NCI-H146 (cell line): Measurements from ENCODE around the gene AP3M1.
"Not testable (repeated sequence)": the region's sequence is repeated elsewhere in the genome, so short reads cannot be mapped to it uniquely, and the experiment has no call there.

Source experiments
- DNase-seq: peaks from one replicate; lab custom pipeline; 2025; lab: John Stamatoyannopoulos, UW

The AP3M1 gene

DNA sequence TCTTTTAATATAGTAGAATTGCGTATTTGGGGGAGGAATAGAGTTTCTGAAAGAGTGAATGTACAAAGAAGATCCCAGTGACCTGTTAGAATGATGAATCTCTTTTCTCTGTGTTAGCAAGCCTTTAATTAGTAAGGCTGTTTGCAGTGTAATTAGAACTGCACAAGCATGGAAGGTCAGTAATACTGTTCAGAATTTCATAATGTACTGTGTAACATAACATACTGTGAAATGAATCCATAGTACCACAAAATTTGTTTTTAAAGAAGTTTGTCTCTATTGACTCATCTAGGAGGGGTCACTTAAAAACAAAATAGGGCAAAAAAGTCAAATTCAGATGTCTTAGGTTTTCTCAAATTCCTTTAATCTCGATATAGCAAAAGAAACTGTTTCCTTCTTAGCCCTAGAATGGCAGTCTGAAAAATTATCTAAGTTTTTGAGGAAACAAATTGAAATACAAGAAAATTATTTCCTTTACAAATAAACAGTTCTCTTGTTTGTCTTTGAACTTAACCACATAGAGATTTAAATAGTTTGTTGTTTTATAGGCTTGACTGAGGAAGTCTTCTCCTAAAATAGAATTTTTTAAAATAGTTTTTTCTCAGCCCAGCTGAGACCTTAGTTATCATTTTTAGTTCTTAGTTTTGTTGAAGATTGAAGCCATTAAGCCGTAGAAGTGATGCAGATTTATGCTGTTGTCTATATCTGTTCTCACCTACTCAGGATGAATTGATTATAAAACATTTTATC, 12.9 kb upstream of the AP3M1 start:
- peak; percentile 31 for DNase-seq

DNA sequence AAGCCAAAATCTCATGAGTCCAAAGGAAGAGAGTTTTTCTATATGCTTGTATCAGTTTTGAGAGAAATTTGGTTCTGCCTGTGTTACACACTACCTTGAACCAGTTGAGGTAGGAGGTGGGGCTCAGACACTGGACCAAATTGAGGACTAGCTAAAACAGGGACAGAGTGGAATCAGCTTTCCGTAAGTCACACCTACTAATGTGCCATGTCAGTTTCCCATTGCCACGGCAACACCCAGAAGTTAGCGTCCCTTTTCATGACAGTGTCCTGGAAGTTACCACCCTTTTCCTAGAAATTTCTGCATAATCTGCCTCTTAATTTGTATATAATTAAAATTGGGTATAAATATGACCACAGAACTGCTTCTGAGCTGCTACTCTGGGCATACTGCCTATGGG, 9.4 kb upstream of the AP3M1 start:
- DNase-seq: no peak

DNA sequence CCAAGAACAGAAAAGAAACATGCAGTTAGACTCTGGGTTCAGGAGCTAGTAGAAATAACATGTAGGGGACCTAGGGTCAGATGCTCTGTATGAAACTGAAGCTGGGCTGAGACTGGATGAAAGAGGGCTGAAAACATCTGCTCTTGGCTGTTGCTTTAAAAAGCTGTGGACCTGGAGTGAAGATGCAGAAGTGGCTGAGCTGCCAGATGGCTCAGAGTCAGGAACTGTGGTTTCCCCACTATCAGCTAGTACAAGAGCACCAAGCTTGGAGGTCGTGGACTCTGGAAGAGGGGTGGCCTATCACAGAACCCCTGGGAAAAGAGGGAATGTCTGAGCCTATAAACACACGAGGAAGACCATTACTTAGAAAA, 6.3 kb upstream of the AP3M1 start:
- DNase-seq: no peak

DNA sequence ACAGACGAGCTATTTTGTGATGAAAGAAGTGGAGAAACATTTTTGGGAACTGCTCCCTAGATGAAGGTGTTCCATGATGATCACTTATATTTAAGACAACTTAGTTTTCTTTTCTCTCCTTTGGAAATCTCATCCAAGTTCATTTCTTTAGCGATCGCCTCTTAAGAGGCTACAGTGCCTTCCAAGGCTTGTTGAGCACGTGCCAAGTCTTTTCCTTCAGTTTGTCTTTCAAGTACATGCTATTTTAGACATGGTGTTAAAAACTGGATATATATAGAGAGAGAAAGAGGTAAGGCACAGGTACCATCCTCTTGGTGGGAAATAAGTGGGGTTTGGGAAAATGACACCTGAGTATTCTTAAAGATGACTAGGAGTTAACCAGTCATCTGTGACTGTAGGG, 3.0 kb upstream of the AP3M1 start:
- no peak for DNase-seq

DNA sequence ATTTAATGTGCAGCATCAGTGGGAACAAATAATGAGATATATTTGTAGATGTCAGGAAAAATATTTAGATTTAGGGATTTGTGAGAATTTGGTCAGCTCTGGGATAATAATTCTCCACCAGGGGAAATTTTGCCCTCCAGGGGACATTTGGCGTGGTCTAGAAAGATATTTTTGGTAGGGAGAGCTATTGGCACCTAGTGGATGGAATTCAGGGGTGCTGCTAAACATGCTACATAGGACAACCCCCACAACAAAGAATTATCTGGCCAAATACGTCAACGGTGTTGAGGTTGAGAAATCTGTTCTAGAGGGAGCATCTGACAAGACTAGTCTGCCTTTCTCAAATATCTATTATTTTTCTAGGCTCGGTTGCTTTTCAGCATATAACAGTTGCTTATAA, 2.5 kb upstream of the AP3M1 start:
- DNase-seq: no peak

DNA sequence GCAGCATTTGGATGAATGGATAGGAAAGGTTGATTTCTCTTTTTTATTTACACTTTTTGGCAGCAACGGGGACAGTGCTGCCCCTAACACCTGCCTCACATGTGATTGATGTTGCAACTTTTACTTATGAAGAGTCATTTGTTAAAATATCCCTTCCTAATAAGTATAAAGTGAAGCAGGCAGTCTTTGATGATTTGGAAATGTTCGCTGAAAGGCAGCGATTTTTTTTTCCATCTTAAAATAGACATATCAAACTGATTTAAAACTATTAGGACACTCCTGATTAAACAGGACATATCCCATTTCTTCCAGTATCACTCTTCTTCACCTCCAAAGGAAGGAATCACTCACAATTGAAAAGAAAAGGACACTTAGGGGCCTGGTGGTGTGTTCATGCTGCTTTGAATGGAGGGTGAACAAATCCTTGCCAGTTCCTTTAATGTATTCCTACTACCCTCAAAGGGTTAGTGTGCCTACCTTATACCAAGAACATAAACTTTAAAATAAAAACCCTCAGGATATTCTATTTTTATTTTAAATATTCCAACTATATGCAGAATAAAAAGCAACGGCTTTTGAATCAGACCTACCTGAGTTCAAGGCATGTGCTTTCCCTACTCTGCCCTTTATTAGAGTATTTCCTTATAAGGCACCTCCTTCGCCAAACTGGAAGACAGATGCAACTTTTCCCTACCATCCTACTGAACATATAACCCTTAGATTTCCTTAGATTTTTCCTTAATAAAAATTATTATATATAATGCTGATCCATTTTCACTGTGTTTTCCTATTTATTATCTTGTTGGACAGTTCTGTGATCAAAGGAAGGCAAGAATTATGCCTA, 1.5 kb upstream of the AP3M1 start:
- DNase-seq: peak; percentile 6

DNA sequence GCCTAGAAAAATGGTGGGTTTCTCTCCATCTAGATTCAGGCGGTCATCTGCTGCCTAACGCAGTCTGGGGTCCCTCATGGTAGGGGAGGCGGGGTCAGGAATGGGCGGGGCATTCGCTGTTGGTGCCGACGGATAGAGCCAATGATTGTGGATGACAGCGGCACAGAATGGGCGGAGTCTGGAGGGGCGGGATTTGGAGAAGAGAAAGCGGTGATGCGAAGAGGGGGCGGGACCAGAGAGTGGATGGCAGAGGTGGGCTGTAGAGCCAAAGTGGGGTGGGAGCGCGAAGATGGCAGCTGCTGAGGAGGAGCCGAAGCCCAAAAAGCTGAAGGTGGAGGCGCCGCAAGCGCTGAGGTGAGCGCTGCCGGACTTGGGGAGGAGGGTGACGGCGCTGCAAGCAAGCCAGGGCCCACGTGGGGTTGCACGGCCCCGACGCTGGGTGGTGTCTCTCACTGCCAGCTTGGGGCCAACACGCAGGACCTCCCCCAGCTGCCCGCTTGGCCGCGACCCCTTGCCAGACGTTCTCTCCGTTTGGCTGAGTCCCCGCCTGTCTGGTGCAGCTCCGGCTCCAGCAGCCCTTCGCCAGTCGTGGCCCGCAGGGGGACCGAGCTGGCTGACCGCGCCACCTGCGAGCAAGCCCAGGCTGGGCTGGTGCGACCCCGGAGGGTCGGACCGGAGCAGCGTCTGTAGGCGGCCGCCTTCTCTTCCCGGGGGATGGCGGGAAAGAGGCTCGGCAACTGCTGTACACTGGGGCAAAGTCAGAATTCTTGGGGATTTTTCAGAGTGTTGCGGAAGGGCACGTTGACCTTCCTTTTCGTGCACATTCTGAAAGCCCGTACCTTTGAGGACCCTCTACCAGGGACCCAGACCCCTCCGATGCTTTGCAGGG, 606 bp upstream of the AP3M1 start, which contains the start of gene ADK:
Gene ADK (plus strand): TSS at position 232 of the 889 bp plus-strand sequence. CDS start 58 bp downstream, at position 290.
- DNase-seq: peak; percentile 99

DNA sequence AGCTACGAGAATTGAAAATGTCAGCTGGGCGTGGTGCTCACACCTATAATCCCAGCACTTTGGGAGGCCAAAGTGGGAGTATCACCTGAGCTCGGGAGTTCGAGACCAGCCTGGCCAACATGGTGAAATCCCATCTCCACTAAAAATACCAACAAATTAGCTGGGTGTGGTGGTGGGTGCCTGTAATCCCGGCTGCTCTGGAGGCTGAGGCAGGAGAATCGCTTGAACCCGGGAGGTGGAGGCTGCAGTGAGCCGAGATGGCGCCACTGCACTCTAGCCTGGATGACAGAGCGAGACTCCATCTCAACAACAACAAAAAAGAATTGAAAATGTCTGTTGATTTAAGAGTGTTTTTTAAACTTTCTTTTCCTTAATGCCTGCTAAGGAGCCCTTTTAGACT, 3.6 kb downstream of the AP3M1 start:
- not testable (repeated sequence) for DNase-seq

DNA sequence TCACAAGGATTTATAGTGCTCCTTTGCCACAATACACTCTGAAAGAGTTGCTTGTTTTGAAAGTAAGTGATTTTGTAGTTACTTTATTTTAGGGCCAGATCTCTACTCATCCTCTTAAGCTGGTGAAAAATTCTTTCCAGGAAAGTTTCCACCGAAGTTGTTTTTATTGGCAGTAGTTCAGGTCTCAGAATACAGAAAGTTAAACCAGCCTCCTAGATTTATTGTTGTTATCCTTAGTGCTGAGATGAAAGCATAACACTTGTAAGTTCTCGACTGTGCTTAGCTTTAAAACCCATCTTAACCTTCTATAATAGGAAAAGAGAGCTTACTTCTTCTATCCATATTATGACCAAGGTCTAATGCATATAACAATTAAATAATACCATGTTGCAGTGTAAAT, 5.5 kb downstream of the AP3M1 start:
- DNase-seq: no peak

DNA sequence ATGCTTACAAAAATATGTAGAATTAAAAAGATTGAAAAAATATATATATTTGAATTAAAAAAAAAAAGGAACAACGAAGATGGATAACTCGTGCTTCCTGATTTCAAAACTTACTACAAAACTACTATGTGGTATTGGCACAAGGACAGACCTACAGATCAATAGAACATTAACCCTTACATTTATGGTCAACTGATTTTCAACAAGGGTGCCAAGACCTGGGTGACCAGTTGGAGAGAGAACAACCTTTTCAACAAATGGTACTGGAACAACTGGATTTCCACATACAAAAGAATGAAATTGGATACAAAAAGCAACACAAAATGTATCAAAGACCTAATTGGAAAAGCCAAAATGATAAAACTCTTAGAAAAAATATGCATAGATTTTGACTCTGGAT, 10.1 kb downstream of the AP3M1 start:
- DNase-seq: no peak

DNA sequence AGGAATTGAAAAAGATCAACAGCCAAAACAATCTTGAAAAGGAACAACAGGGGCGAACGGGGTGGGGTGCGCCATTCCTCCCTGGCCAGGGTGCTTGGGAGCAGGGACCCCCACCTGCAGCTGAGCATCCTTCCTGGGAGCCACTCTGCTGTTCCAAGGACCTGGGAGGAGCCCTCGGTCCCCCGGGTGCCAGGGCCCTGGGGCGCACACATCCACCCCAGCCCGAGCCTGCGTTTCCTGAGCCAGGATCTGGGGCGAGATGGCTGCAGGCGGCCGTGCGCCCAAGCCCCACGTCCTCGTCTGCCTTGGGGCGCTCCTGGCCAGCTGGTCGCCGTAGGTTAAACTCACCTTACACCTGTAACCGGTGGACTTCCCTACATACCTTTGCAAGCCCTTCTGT, 10.6 kb downstream of the AP3M1 start:
- DNase-seq: no peak

DNA sequence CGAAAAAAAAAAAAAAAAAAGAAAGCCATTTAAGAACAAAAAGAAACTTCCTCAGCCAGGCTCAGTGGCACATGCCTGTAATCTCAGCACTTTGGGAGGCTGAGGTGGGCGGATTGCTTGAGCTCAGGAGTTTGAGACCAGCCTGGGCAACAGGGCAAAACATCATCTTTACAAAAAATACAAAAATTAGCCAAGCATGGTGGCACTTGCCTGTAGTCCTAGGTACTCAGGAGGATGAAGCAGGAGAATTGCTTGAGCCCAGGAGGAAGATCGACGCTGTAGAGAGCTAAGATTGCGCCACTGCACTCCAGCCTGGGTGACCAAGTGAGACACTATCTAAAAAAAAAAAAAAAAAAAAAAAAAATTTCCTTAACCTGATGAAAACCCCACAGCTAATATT, 12.0 kb downstream of the AP3M1 start:
- DNase-seq: not testable (repeated sequence)

DNA sequence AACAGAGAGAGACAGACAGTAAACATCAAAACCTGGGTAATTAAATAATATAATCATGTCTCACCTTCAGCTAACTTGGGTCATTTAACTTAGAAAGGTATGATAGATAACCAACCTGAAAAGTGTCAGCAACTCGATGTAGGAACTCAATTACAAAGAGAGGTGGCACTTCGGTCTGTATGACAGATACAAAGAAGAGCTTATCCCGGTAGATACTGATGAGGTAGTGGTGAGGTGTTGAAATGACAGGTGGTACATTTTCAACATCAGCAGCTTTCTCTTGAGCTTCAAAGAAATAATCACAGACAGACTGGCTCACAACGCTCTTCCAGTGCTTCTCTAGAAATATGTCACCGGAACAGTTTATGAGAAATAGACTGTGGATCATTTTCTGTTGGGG, 12.6 kb downstream of the AP3M1 start:
- DNase-seq: peak; percentile 4

DNA sequence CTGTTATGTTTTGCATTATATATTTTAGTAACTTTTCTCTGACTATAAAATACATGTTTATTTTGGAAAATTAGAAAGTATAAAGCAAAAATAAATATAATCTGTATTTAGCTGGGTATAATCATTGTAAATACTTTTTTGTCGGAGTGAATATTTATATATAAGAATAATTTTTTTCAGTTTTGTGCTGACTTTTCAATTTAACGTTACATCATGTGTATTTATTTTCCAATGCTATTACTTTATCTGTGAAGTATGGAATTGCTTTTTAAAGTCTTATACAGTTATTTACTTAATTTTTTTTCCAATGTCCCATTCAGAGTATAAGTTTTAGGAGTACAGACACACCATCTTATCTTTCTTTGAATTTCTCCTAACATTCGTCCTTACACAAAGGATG, 15.2 kb downstream of the AP3M1 start:
- no peak for DNase-seq

DNA sequence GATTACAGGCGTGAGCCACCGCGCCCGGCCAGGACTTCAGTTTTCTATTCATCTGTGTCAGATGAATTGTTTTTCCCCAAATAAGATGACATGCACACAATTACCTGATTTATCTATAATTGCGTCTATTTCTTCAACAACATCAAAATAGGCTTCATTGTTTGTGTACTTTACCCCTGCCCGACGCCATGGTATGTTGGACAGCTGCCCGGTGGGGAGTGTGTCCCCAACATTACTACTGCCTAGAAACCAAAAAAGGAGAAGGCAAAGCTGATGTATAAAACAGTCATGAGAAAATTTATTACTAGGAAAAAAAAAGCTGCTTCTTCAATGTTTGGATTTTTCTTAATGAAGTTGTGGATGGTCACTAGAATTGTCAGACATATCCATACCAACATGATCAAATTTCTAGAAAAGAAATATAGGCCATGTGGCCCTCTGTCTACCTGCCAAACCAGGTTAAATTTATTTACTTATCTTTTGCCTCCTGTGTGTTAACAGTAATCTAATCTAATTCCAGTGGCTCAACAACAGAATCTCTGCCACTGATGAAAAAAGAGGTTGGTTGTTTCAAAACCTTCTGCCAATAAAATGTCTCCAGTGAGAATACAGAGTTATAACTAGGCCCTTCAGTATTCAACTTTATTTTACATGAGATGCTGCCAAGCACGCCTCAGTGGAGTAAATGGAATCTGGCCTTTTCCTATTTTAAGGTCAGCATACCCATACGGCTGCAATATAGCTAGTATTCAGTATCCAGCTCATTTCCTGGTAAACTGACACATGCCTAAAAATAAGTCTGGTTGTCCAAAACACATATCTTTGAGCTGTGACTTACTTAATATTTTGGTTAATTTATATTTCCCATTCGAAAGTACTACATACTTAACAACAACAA, 16.5 kb downstream of the AP3M1 start:
- peak; percentile 18 for DNase-seq

DNA sequence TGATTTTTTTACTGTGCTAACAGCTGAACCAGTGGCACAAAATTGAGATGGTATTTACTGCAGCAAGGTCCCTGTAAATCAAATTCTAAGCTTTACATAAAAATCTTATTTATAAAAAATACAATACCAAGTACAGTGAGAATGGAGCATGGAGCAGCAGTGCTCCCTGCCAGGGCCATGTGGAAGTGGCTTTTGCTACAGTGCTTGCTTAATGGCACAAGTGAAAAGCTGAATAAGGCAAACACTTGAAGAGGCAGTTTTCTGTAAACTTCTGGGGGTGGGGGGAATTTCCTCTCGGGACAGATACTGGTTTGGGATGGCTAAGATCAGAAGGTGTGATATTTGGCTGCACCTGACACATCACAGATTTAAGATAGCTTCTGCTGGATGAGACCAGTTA, 27.5 kb downstream of the AP3M1 start:
- DNase-seq: no peak

DNA sequence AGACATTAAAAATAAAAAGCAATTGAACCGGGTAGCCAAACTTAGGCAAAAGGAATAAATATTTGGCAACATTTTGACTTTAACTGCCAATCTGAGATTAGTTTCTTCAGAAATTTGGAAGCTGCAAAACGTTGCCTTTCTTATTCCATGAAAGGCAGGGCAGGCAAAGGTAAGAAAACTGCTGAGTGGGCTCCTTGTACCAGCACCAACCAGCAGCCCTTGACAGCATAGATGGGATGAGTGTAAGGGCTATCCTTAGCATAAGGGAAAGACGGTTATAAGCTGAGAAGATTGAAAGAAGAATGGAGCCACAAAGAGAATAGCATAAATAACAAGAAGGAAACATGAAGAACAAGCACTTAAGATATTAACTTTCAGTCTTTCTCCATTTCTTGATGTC, 28.6 kb downstream of the AP3M1 start:
- no peak for DNase-seq

DNA sequence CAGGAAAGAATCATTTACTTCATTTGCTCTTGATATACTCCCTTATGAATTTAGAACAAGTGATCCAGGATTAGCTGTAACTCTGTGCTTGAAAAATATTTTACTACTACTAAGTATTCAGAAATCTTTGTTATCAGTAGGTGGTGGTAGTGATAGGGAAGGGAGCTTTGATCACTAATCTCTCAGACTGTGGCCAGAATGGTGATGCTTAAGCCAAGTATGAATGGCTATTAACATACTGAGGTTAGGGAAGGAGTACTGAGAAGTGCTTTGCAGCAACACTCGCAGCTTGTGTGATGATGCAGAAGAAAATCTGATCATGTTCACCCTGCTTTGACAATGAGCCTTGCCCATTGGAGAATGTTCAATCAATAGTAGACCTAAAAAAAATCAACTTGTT, 29.3 kb downstream of the AP3M1 start:
- DNase-seq: no peak

DNA sequence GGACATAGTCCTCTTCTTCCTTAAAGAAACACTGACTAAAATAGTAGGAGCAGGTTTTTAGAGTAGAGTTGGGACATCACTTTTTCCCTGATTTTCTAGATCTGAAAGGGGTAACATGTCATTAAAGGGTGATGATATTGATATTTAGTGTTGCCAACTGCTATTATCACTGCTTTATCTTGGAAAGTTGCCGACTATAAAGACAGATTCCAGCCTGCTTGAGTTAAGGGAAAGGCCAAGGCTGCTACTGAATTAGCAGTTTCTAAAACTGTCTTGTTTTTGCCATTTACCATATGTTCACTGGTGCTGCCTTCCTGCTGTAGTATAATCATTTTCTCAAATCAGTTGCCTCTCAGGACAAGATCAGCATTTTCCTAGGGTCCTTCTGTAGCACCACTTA, 29.7 kb downstream of the AP3M1 start:
- no peak for DNase-seq

DNA sequence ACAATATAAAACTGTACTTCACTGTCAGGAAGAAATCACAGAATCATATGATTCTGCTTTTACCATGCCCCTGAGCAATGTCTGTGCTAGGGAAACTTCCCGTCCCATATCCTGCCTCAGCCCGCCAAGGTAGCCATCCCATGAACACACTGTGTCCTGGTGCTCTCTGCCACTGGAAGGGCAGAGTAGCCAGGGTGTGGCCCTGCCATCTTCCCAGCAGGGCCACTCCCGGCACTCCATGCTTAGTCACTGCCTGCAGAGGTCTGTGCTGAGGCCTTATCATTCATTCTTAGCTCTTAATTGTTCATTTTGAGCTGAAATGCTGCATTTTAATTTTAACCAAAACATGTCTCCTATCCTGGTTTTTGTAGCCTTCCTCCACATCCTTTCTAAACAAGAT, 31.8 kb downstream of the AP3M1 start:
- no peak for DNase-seq

DNA sequence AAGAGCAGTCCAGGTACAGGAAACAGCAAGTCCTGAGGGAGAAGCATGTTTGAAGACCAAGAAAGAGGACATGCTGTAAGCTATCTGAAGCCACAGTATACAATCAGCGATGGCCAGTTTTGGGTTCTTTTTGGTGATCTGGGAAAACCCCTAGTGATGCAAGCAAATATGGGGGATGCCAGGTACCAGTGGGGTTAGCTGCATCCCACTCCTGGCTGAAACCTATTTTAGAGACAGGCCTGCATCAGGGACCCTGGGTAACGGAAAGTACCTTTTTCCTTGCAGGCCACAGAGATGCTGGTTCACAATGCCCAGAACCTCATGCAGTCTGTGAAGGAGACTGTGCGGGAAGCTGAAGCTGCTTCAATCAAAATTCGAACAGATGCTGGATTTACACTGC, 32.9 kb downstream of the AP3M1 start:
- no peak for DNase-seq
